CD4-positive, alpha-beta T cell (primary cell): Measurements from ENCODE around the gene NEGR1. TPM values are rescaled to one million over a fixed set of nuclear protein-coding genes. Genes with fewer than 3 reads are reported as not detected.

Experiments used
- ATAC-seq: fragments of 200-7000 bp; cut with Tn5 transposase; one replicate; pipeline ENCODE4 v1.10.0; 2022; ENCODE audit warnings: mild to moderate bottlenecking; ENCODE audit not compliant: poor library complexity
- CTCF ChIA-PET: fragments of 350-600 bp; sonication (Branson Sonifier 250); formaldehyde crosslinking; loops from one replicate; lab custom pipeline; 2021; ENCODE audit warnings: antibody characterized with exemption, inconsistent platforms; lab: Charles Lee
- POLR2A ChIA-PET: fragments of 350-600 bp; sonication (Branson Sonifier 250); formaldehyde crosslinking; loops from one replicate; lab custom pipeline; 2021; ENCODE audit warnings: antibody characterized with exemption, inconsistent platforms; lab: Charles Lee
- DNase-seq, 14 experiments: peaks; one replicate each; pipeline ENCODE4 v3.0.0-alpha.2; 2013 to 2020; ENCODE audit warnings: mixed read lengths in 2 of 14
- H3K27ac ChIP-seq, 2 donors: one replicate each; pipeline versions ENCODE4 v1.5.1 to v1.7.0; 2013; ENCODE audit warnings: low read length in 2 of 2, low read depth in 1 of 2, mild to moderate bottlenecking in 1 of 2
- H3K27me3 ChIP-seq, 2 experiments: 1 replicate in 1 of 2; 2 replicates in 1 of 2; pipeline versions ENCODE4 v1.6.1 to v1.7.0; 2013; ENCODE audit warnings: low read length in 2 of 2, control low read depth in 1 of 2, mild to moderate bottlenecking in 1 of 2, moderate library complexity in 1 of 2; ENCODE audit not compliant: insufficient read depth in 2 of 2, control insufficient read depth in 1 of 2
- H3K36me3 ChIP-seq: one replicate; pipeline ENCODE4 v1.6.1; 2013; ENCODE audit warnings: low read length, control low read depth; ENCODE audit not compliant: insufficient read depth
- H3K4me1 ChIP-seq: one replicate; pipeline ENCODE4 v1.6.1; 2013; ENCODE audit warnings: low read length, control low read depth; ENCODE audit not compliant: insufficient read depth
- H3K4me3 ChIP-seq: one replicate; pipeline ENCODE4 v1.5.1; 2013; ENCODE audit warnings: mild to moderate bottlenecking, low read length, moderate library complexity
- H3K9me3 ChIP-seq, 2 experiments: 1 replicate in 1 of 2; 2 replicates in 1 of 2; pipeline versions ENCODE4 v1.6.1 to v1.7.0; 2013; ENCODE audit warnings: low read length in 2 of 2, mild to moderate bottlenecking in 2 of 2, control low read depth in 1 of 2, moderate library complexity in 1 of 2; ENCODE audit not compliant: control insufficient read depth in 1 of 2, insufficient read depth in 1 of 2
- H3K27ac Mint-ChIP-seq: one replicate; pipeline ENCODE4 v1.8.0; 2020; ENCODE audit warnings: mixed read lengths
- H3K27me3 Mint-ChIP-seq: one replicate; pipeline ENCODE4 v1.8.0; 2021; ENCODE audit warnings: mixed read lengths
- H3K36me3 Mint-ChIP-seq: one replicate; pipeline ENCODE4 v1.8.0; 2021; ENCODE audit warnings: low read depth, mixed read lengths
- H3K4me1 Mint-ChIP-seq: one replicate; pipeline ENCODE4 v1.8.0; 2021; ENCODE audit warnings: low read depth, mixed read lengths
- H3K4me3 Mint-ChIP-seq: one replicate; pipeline ENCODE4 v1.8.0; 2020; ENCODE audit warnings: mild to moderate bottlenecking, mixed read lengths
- H3K9me3 Mint-ChIP-seq: one replicate; pipeline ENCODE4 v1.8.0; 2020; ENCODE audit warnings: mixed read lengths
- intact Hi-C, 2 experiments: fragments of 100-400 bp; cut with DNase I in 1 of 2; cut with micrococcal nuclease in 1 of 2; formaldehyde crosslinking; loops; one replicate each; pipeline versions ENCODE4 v1.15.1 to v1.9.0; 2023 to 2025; cut with DNase I, micrococcal nuclease
- total RNA-seq, 174 experiments: library from RNA in 2 of 174; stranded (reverse) in 2 of 174; gene quantifications; one replicate each; pipeline ENCODE4 v1.2.3 and lab custom pipeline; 2021 to 2026
- TF ChIP-seq, protein P1 (sequence below): fragments of 200-600 bp; IDR thresholded peaks from one replicate; pipeline ENCODE4 v1.8.0; 2022; ENCODE audit warnings: antibody characterized with exemption, mild to moderate bottlenecking

The NEGR1 gene
- total RNA-seq, 2 experiments from 2014 or later: 0.03 TPM

DNA sequence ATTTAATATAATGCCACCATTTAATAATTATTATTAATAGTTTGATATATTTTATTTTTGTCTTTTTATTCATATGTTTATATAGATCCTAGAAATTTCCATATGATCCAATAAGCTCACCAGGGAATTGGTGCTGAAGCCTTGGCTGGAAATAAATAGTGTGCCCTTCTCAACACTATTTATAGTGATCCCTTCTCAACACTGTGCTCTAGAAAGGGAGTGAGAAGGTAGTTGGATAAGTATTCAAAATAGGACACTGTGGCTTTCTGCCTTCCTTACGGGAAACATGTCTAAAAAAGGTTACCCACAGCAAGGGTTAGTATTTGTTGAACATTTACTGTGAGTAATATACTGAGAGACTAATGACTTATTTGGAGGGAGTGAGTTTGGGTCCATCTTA lies 496.1 kb downstream of the NEGR1 start:
- peaks cover 2% of the 10 kb centered on the region for H3K9me3 Mint-ChIP-seq
- POLR2A ChIA-PET: no interaction called here
- no peaks in the 10 kb centered on the region for H3K9me3 ChIP-seq
- H3K4me1 ChIP-seq: no peaks in the 10 kb centered on the region
- intact Hi-C loops: no loop called here
- no peaks in the 10 kb centered on the region for H3K36me3 Mint-ChIP-seq
- H3K27me3 Mint-ChIP-seq: no peaks in the 10 kb centered on the region
- H3K36me3 ChIP-seq: no peaks in the 10 kb centered on the region
- ATAC-seq (no peak), DNase-seq (no peak)
- CTCF ChIA-PET: no interaction called here
- H3K4me3 Mint-ChIP-seq: no peak overlapping the region
- TF ChIP-seq, protein P1, sequence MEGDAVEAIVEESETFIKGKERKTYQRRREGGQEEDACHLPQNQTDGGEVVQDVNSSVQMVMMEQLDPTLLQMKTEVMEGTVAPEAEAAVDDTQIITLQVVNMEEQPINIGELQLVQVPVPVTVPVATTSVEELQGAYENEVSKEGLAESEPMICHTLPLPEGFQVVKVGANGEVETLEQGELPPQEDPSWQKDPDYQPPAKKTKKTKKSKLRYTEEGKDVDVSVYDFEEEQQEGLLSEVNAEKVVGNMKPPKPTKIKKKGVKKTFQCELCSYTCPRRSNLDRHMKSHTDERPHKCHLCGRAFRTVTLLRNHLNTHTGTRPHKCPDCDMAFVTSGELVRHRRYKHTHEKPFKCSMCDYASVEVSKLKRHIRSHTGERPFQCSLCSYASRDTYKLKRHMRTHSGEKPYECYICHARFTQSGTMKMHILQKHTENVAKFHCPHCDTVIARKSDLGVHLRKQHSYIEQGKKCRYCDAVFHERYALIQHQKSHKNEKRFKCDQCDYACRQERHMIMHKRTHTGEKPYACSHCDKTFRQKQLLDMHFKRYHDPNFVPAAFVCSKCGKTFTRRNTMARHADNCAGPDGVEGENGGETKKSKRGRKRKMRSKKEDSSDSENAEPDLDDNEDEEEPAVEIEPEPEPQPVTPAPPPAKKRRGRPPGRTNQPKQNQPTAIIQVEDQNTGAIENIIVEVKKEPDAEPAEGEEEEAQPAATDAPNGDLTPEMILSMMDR: no peak
- no peak overlapping the region for H3K27ac ChIP-seq
- H3K27me3 ChIP-seq: no peaks in the 10 kb centered on the region
- no peak overlapping the region for H3K4me3 ChIP-seq
- H3K4me1 Mint-ChIP-seq: no peaks in the 10 kb centered on the region
- no peak overlapping the region for H3K27ac Mint-ChIP-seq

DNA sequence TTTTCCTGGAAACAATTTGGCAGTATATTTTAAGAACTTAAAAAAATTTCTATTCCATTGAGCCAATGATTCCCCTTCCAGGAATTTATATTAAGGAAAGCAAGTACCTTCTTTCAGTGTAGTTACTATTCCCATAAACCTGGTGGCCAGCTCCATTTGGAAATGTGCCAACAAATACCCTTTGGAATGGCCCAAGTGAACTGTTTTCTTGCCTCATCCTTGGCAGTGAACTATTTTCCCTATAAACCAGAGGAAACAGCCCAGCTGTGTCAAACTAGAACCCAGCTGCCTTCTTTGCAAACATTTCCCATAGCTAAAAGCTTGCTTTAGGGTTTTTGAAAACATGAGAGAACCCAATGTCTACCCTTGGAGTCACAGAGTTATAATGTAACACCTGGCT lies 496.9 kb downstream of the NEGR1 start:
- CTCF ChIA-PET: no interaction called here
- no peak overlapping the region for H3K4me3 Mint-ChIP-seq

GRCh38 chr1:71785000-71785399 lies 497.3 kb downstream of the NEGR1 start:
- Histone ChIP-seq H3K36me3 (no peaks in the 10 kb centered on the region), H3K27me3 (no peaks in the 10 kb centered on the region), H3K4me1 (no peaks in the 10 kb centered on the region), H3K9me3 (no peaks in the 10 kb centered on the region), H3K27ac (no peak overlapping the region), H3K4me3 (no peak overlapping the region)
- no peaks in the 10 kb centered on the region for H3K27me3 Mint-ChIP-seq
- POLR2A ChIA-PET: no interaction called here
- no peak overlapping the region for H3K27ac Mint-ChIP-seq
- intact Hi-C loops: no loop called here
- ATAC-seq: no peak
- H3K4me3 Mint-ChIP-seq: no peak overlapping the region
- H3K9me3 Mint-ChIP-seq: peaks cover 2% of the 10 kb centered on the region
- CTCF ChIA-PET: no interaction called here
- no peak for DNase-seq
- no peaks in the 10 kb centered on the region for H3K4me1 Mint-ChIP-seq
- TF ChIP-seq, protein P1: no peak
- no peaks in the 10 kb centered on the region for H3K36me3 Mint-ChIP-seq

More for the DNA sequence above, 496.9 kb downstream of the NEGR1 start:
- Histone ChIP-seq H3K27me3 (no peaks in the 10 kb centered on the region), H3K4me1 (no peaks in the 10 kb centered on the region), H3K9me3 (no peaks in the 10 kb centered on the region), H3K4me3 (no peak overlapping the region), H3K36me3 (no peaks in the 10 kb centered on the region), H3K27ac (no peak overlapping the region)
- POLR2A ChIA-PET: no interaction called here
- ATAC-seq: no peak
- H3K9me3 Mint-ChIP-seq: peaks cover 2% of the 10 kb centered on the region
- TF ChIP-seq, protein P1: no peak
- intact Hi-C loops: no loop called here
- no peaks in the 10 kb centered on the region for H3K36me3 Mint-ChIP-seq
- DNase-seq: no peak
- no peaks in the 10 kb centered on the region for H3K27me3 Mint-ChIP-seq
- H3K27ac Mint-ChIP-seq: no peak overlapping the region
- H3K4me1 Mint-ChIP-seq: no peaks in the 10 kb centered on the region
